Stomach (tissue), 4 donors: ENCODE measurements around the gene DNAH14.

Source experiments
- EP300 ChIP-seq: sonication (generic); formaldehyde crosslinking; IDR thresholded peaks from one replicate; pipeline ENCODE4 v1.6.1; 2017; ENCODE audit warnings: antibody characterized with exemption
- POLR2A ChIP-seq, 4 donors: fragments of 450-650 bp; IDR thresholded peaks; one replicate each; pipeline ENCODE4 v1.6.1; 2016; ENCODE audit warnings: antibody characterized with exemption in 4 of 4, control low read depth in 2 of 4, mild to moderate bottlenecking in 1 of 4, moderate library complexity in 1 of 4
- POLR2AphosphoS5 ChIP-seq, 3 donors: sonication (generic); formaldehyde crosslinking; IDR thresholded peaks; one replicate each; pipeline ENCODE4 v1.6.1; 2016; ENCODE audit warnings: antibody characterized with exemption in 3 of 3
- TF ChIP-seq, protein P1 (sequence below), 7 experiments: fragments of 450-650 bp in 4 of 7; fragments of 200-600 bp in 3 of 7; sonication (generic) in 3 of 7; IDR thresholded peaks; one replicate each; pipeline ENCODE4 v1.5.1; 2016 to 2019; ENCODE audit warnings: antibody characterized with exemption in 7 of 7, control low read depth in 2 of 7, mild to moderate bottlenecking in 1 of 7

DNA sequence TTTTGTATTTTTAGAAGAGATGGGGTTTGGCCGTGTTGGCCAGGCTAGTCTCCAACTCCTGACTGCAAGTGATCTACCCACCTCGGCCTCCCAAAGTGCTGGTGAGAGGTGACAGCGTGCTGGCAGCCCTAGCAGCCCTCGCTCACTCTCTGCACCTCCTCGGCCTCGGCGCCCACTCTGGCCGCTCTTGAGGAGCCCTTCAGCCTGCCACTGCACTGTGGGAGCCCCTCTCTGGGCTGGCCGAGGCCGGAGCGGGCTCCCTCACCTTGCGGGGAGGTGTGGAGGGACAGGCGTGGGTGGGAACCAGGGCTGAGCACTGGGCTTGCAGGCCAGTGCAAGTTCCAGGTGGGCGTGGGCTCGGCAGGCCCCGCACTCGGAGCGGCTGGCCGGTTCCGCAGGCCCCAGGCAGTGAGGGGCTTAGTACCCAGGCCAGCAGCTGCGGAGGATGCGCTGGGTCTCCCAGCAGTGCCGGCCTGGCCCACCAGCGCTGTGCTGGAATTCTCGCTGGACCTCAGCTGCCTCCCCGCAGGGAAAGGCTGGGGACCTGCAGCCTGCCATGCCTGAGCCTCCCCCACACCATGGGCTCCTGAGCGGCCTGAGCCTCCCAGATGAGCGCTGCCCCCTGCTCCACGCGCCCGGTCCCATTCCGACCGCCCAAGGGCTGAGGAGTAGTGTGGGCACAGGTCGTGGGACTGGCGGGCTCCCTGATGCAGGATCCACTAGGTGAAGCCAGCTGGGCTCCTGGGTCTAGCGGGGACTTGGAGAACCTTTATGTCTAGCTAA lies 501.8 kb downstream of the DNAH14 start:
- TF ChIP-seq, protein P1, sequence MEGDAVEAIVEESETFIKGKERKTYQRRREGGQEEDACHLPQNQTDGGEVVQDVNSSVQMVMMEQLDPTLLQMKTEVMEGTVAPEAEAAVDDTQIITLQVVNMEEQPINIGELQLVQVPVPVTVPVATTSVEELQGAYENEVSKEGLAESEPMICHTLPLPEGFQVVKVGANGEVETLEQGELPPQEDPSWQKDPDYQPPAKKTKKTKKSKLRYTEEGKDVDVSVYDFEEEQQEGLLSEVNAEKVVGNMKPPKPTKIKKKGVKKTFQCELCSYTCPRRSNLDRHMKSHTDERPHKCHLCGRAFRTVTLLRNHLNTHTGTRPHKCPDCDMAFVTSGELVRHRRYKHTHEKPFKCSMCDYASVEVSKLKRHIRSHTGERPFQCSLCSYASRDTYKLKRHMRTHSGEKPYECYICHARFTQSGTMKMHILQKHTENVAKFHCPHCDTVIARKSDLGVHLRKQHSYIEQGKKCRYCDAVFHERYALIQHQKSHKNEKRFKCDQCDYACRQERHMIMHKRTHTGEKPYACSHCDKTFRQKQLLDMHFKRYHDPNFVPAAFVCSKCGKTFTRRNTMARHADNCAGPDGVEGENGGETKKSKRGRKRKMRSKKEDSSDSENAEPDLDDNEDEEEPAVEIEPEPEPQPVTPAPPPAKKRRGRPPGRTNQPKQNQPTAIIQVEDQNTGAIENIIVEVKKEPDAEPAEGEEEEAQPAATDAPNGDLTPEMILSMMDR (IDR thresholded peaks at IDR 0.05): no peak
- TF ChIP-seq POLR2A (IDR thresholded peaks at IDR 0.05): no peak
- no peak for TF ChIP-seq EP300
- TF ChIP-seq POLR2AphosphoS5 (IDR thresholded peaks at IDR 0.05): no peak
